T-helper 2 cell treated with Interferon-gamma antibody and Interleukin-4, amounts not matched to agents 100 ng/mL and 5 ng/mL, for 36 hours (primary cell): ENCODE data around the gene BID. TPM values are rescaled to one million over a fixed set of nuclear protein-coding genes. Genes with fewer than 3 reads are reported as not detected.
"Not testable (repeated sequence)": the region's sequence is repeated elsewhere in the genome, so short reads cannot be mapped to it uniquely, and the experiment has no call there.

Experiments
- intact Hi-C: fragments of 100-400 bp; cut with micrococcal nuclease; formaldehyde crosslinking; loops from one replicate; pipeline ENCODE4 v1.15.1; 2023
- total RNA-seq: library from RNA; stranded (reverse); gene quantifications from 2 replicates; pipeline ENCODE4 v1.2.3, GENCODE V29; 2022

Gene BID
- total RNA-seq, 1 donor from 2014 or later: 30.4 TPM

DNA sequence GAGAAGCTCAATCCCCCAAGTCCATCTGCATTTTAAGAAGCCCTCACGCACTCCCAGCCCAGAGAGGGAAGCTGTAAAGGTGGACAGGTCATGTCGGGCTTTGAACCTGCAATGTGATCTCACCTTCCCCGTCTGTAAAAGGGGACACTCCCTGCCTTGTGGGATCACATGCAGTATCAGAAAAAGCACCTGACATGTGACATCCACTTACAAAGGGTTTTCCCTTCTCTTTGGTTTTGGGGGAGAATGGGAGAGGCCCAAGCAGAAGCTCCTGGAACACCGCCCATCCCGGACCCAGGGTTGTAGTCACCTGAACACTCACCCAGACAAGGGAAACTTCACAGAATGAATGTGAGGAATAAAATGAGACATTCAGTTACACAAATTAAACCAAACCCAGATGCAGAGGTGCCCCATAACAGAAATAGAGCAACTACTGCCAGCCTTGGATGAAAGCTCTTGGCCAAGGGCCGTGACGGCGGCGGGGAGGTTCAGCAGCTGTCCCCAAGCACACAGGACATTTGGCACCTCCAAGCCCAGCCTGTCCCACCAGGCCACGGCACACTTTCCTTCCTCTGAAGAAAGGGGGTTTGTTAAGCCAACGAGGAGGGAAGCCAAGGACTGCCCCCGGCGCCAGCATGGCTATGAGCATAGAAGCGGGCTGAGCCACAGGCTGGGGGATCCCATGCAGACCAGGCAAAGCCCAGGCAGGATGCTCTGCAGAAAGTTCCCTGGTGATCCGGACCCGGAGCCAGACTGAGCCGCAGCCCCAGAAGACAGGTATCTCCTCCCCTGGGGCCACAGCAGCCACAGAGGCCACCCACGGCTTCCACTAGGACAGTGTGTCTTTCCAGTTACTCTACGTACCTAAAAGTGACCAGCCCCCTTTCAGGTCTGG, 3.8 kb downstream of the BID start:
- intact Hi-C loops: no loop called here

DNA sequence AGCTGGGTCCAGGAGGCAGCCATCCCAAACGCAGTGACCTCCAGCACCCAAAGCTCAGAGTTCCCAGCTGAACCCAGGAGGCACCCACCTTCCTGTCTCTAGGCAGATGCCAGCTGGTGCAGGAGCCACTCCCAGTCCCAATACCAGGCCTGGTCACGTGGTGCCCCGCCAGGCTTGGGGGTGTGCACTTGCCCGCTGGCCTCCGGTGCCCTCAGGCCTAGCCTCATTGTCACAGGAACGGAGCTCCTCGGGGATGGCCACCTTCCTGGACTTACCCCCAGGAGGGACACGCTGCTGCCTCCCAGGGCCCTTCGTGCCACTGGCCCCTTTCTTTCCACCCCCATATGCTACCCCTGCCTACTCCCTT, 4.6 kb downstream of the BID start:
- intact Hi-C loops: no loop called here

DNA sequence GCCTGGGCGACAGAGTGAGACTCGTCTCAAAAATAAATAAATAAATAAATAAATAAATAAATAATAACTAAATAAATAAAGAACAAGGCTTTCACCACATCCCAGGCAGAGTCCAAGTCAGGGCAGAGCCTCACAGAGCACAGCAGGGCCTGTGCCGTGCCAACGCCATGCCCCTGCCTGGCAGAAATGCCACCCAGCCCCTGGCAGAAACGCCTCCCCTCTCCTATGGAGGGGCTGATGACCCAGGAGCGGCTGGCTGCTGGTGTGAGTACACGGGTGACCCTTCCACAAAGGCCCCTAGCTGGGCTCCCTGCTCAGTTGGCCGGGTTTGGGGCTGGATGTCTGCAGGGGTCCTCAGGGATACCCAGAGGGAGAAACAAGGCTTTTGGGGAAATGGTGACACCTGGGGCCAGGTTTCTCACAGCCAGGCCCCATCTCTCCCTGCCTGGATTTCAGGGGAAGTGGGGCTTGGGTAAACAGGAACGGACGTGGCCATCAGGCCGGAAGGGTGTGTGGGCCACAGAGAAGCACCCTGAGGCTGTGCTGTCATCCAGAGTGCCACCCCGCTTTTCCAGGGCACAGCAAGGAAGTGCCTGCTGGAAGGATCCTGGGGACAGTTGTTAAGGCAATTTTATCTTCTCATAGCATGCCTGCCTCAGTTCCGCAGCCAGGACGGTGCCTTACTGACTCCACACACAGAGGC, 5.1 kb downstream of the BID start:
- intact Hi-C loops: no loop called here

DNA sequence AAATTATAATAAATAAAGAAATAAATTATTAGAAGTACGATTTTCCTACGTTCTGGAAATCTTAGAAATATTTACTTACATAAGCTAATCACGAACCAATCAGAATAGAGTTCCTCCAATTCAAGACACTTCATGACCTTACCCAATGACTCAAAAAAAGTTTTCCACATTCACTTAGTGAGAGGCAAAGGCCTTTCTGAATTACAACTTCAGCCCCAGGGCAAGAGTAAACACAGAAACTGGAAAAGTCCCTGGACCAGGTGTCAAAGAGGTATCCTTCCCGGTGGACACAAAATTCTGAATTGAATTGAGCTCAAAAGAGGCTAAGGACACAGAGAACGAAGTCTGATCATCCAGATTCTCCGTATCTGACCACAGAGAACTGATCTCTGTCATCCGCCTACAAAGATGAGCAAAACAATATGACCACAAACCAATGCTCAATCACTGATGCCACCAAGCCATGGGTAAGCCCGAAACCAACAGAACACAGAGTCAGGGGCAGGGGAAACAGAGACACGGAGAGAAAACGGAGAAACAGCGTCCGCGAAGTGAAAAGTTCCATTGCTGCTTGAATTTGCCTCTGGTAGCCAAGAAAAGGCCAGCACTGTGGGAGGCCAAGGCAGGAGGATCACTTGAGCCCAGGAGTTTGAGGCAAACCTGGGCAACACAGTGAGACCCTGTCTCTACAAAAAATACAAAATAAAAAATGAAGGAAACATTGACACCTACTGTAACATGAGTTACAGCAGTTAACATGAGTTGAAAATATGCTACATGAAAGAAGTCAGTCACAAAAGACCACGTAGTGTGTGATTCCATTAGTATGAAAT, 6.8 kb downstream of the BID start:
- intact Hi-C loops: loop anchor here (1.0 kb wide), 1 partner anchor 10 kb away; no protein-coding TSS in a partner anchor

DNA sequence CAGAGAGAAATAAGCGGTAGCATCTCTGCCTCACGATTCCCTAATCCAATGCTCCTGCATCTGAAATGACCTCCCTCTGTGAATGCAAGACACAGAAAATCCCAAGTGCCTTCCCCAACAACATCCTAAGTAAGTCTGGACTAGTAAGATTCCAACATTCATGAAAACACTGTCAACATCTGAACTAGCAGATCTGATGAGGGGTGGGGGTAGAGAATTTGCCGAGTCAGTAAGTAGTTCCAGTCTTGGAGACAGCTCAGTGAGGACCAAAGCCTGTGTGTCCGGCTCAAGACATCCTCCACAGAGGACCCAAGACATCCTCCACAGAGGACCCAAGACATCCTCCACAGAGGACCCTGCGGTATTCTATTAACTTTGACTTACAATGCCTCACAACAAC, 9.4 kb downstream of the BID start:
- intact Hi-C loops: not testable (repeated sequence)

DNA sequence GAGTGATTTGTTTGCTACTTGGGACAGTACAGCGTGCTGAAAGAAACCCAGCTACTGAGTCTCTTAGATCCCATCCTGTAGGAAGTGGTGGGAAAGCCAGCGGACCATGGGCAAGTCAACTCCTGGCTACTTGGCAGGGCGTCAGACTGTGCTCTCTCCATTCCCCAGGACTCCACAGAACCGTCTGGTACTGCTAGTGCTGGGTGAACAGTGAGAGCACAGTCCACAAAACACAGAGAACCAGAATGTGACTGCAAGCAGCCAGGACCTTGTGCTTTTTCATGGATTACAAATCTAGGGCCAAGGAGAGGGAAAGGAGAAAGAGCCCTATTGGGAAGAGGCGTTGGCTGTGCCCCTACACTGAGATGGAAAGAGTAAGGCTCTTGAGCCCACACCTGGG, 10.2 kb downstream of the BID start:
- intact Hi-C loops: no loop called here

DNA sequence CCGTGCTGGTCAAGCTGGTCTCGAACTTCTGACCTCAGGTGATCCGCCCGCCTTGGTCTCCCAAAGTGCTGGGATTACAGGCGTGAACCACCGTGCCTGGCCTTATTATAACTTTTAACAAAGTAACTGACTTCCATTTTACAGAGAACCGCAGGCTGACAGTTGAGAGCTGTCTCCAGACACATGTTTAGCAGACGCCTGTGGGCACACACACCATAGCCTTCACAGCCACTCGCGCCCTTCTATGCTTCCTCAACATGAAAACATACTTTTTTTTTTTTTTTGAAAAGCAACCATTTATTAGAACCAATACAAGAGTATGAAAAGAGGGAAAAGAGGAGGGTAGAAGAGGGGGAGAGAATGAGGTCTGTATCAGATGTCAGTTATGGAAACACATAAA, 10.8 kb downstream of the BID start:
- intact Hi-C loops: not testable (repeated sequence)

DNA sequence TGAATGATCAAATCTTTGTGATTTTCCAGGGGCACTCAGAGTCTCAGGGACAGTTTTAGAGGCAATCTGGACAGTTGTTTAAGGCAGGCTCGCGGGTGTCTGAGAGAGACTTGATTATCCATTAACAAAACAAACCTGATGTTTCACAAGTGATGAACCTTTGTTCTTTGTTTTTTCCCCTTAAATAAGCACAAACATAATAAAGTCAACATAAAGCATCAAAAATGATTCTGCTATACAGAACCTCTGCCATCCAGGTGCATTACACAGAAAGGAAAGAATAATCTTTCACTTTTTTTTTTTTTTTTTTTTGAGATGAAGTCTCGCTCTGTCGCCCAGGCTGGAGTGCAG, 13.2 kb downstream of the BID start:
- intact Hi-C loops: no loop called here

DNA sequence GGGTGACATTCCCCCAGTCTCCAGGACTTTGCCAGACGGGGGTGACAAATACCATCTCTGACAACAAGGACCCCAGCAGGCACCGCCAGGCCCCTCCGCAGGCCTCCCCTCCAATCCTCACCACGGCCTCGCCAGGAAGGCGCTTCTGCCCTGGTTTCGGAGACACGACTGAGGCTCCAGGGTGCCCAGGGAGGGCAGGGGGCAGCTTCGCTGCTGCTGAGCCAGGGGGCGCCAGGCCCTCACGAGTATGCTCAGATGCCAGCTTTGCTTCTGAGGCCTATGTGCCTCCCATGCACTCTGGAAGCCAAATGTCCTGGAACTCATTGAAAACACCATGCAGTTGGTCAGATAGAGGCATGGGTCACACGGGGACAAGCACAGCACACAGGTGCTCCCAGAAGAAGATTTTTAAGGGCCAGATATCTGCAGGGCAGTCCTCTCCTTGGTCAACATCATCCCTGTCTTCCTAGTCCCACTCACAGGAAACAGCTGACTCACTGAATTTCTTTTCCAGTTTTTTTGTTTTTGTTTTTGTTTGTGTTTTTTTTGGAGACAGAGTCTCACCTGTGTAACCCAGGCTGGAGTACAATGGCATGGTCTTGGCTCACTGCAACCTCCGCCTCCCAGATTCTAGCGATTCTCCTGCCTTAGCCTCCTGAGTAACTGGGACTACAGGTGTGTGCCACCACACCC, 19.9 kb downstream of the BID start:
- intact Hi-C loops: no loop called here

DNA sequence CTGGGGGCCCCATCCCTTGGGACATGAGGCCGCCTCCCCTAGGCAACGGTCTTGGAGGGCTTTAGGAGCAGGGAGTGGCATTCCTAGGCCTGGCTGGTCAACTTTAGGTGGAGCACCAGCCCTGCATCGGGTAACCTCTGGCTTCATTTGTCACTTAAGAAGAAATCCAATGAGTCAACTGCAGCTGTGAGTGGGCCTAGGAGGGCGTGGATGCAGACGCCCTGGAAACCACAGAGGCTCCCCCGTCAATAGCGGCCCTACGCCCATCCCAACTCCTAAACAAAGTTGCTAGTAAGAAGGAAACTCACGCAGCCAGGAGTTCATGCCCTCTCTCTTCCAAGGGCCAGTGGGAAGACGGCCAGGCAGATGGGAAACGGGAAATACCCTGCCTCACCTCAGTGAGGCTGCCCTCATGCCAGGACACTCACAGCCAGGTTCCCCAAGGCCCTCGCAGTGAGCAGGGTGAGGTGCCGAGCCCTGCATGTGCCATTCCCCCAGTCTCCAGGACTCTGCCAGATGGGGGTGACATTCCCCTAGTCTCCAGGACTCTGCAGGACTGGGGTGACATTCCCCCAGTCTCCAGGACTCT, 20.8 kb downstream of the BID start:
- intact Hi-C loops: no loop called here

DNA sequence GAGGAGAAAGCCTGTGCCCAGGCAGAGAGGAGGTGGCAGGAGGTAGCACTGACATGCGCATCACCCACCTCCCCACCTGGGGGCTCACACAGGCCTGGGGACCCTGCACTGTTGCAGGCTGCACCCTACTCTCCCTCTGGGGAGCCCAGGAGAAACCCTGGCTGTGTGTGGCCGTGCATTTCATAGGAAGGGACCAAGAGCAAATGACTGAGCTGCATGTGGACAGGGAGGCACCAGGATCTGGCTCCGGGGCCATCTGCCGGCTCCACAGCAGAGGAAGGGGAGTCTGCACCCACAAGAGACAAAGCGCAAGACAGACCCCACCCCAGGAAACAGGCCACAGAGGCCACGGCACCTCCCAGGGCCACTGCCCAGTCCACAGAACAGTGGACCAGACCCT, 22.7 kb downstream of the BID start:
- intact Hi-C loops: no loop called here

DNA sequence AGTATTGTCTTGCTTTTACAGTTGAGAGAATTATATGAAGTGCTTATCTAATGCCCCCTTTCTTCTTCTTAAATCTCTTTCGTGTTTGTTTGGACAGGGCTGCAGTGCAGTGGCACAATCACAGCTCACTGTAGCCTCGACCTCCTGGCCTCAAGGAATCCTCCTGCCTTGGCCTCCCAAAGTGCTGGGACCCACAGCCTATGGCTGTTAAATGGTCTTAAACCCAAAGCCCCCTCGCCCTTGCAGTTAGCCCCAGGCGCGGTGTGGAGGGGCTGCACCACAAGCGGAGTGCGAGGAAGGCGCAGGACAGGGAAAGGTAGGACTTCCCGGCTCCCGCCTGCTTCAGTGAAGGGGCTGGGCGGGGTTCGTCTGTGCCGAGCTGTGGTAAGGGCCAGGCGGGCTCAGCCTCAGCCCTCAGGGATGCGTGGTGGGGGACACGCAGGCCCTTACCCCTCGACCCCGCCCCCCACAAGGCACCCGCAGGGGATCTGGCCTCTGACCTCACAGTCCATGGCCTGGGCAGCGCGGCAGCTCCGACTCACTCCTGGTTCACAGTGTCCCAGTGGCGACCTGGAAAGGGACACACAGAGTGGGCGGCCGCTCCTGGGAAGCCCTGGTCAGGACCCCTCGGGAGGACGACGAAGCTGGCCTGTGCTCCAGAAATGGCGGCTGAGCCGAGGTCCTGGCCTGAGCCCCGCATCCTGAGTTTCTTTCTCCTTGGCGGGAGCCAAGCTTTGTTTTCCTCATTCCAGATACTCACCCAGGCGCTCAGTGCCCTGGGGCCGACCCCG, 24.5 kb downstream of the BID start:
- intact Hi-C loops: no loop called here

DNA sequence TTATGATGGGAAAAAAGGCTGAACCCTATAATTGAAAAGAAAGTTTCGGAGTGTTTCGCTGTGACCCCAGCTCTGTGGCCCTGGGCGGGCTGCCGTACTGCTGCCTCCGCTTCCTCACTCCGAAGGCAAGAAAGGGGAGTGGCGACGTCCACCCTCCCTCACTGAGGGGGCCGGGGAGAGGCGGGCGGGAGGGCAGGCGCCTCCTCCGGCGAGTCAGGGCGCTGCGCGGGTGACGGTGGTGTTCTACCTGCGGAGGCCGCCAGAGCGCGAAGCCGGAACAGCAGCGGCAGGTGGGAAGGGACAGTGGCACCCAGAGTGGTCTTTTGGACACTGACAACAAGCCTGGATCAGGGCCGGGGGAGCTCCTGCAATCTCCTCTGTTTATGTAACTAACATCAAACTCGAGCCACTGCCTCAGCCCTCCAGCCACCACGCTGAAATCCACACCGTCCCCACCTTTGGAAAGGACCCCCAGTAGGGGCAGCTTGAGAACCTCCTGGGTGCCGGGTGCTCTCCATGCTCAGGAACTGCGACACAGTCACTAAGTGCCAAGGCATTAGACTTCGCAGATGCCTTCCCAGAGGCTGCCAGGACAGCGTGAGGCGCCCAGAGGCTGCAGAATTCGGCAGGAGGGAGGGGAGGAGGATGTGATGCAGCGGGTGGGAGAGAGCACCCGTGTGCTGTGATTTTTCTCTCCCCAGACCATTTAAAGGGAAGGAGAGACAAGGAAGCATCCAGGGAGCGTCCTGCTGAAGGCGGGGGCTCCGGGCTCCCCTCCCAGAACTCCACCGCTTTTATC, 25.5 kb downstream of the BID start:
- intact Hi-C loops: no loop called here

DNA sequence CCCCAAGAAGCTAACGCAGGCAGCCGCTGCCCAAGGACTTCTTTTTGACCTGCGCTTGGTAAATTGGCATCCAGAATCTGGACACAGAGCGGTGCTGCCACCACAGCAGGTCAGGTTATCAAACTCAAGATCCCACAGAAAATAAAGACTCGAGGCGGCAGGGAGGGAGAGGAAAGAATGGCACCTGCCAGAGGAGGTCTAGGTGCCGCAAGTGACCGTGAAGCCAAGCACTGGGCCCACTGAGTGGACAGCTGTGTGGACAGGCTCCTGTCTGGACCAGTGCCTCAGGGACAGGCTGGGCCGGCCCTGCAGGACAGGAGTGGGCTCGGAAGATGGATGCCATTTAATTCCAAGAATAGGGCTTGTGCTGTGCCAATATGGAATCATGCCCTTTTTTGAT, 27.4 kb downstream of the BID start:
- intact Hi-C loops: no loop called here

DNA sequence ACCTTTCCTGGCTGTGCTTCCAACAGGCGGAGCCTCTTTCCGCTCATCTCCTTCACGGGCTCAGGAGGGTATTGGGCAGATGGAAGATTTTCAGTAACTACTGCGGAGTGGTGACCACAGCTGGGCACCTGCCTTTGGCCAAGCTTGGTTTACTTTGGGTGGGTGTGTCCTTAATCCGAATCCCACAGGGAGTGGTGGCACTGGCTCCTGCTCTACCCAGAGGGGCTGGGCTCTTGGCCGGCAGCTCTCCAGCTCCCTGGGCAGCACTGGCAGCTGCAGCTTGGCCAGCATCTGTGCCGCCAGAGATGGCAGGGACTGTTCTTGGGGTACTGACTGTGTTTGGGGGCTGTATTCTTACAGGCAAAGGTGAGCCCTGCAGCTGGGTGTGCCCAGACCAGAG, 29.8 kb downstream of the BID start:
- intact Hi-C loops: no loop called here

DNA sequence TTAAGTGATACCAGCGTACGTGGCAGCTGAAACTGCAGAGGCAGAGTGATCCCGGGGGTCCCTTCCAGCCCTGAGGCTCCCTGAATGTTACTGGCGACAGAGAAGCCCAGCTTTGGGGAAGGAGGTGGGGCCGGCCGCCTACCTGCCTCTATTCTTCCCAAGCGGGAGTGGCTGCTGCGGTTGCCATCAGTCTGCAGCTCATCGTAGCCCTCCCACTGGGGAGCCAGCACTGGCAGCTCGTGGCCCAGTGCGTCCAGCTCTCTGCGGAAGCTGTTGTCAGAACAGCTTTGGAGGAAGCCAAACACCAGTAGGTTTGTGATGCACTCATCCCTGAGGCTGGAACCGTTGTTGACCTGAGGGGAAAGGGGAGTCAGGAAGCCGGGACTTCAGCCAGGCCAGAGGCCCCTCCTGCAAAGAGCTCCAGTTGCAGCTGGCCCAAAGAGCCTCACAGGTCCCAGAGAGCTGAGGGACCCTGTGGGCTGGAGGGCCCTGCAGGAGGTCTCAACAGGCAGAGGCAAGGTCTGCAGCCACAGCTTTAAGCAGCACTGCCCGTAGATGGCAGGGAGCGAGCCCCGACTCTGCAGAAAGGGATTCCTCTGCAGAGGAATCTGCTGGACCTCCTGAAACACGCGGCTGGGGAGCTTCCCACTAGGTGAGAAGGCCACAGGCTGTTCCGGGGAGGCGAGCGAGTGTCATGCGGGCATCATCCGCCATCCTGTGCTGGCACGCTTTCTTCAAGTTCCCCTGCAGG, 30.4 kb downstream of the BID start:
- intact Hi-C loops: no loop called here

DNA sequence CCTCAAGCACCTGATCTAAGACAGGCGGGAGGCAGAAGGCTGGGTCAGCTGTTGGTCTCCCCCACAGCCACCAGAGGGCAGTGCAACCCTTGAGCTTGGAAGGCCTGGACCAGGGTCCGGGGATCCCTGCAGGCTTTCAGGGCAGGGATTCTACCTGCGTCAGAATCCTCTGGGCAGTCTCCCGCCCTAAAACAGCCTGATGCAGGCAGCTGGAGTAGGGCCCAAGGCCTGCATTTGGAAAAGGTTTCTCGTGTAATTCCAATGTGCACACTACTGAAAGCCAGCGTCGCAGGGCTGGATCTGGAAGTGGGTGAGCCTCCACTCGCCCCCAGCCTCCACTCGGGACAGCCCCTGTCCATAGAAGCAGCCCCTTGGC, 31.8 kb downstream of the BID start:
- intact Hi-C loops: loop anchor here (1.0 kb wide), 1 partner anchor 43 kb away; no protein-coding TSS in a partner anchor

DNA sequence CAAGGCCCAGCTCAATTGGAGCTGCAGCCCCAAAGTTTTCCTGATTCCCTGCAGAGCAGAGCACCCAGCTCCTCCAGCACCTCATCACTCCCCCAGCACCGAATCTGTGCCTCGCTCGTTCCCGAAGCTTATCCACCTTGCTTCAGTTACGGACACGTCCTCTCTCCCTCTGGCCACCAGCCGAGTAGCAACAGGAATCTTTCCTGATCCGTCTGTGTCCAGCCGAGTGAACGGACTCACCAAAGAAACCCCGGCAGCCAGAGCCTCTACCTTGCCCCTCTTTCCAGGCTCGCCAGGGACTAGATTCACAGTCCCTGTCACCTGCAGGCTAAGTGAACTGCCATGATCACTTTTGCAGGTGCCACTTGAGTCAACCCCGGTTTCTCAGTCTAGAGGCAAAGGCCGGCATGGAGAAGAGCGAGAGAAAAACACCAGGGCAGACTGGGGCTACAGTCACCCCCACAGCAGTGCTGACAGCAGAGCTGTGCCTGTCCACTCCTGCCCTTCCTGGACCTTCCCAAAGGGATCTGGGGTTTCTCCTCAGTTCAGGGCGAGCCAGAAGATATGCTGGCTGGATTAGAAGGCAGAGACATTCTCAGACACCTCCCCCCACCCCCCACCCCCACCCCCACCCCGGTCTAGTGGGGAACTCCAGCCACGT, 32.3 kb downstream of the BID start:
- intact Hi-C loops: loop anchor here (1.0 kb wide), 1 partner anchor 43 kb away; no protein-coding TSS in a partner anchor
